GM19324 (cell line): ENCODE results near the gene AP5S1.

Experiments used
- ATAC-seq: cut with Tn5 transposase; IDR thresholded peaks from one replicate; pipeline ENCODE4 v1.9.1; 2021; ENCODE audit warnings: mild to moderate bottlenecking, moderate library complexity; ENCODE audit not compliant: unreplicated experiment, low FRiP score

The AP5S1 gene

GRCh38 chr20:3871550-3872265 is 51.4 kb downstream of the AP5S1 start:
- ATAC-seq: no peak

DNA sequence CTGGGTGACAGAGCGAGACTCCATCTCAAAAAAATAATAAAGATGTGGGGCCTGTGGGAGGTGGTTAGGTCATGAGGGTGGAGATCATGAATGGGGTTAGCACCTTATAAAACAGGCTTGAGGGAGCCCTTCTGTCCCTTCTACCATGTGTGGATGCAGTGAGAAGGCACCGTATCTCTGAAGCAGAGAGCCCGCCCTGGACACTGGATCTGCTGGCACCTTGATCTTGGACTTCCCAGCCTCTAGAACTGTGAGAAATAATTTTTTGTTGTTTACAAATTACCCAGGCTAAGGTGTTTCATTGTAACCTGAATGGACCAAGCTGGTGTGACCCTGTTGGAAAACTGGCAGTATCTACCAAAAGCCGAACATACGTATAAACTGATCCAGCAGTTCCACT is 53.2 kb downstream of the AP5S1 start:
- ATAC-seq: no peak

GRCh38 chr20:3874194-3874844 is 54.0 kb downstream of the AP5S1 start:
- ATAC-seq: no peak

GRCh38 chr20:3875378-3875974 is 55.1 kb downstream of the AP5S1 start:
- no peak for ATAC-seq

DNA sequence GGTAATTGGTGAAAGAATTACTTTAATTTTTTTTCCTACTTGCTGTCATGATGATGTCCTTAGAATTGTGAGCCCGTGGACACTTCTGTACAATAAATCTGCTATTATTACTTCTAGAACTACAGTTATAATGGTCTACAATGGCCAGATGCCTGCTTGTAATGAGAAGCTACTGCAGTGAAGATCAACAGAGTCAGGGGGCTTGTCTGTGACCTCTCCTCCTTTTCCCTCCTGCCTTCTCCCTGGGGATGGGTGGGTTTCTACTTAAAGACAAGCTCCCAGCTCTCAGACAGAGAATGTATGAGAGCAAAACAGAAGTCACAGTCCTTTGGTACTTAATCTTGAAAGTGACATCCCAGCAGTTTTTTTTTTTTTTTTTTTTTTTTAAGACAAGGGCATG is 55.7 kb downstream of the AP5S1 start:
- no peak for ATAC-seq

DNA sequence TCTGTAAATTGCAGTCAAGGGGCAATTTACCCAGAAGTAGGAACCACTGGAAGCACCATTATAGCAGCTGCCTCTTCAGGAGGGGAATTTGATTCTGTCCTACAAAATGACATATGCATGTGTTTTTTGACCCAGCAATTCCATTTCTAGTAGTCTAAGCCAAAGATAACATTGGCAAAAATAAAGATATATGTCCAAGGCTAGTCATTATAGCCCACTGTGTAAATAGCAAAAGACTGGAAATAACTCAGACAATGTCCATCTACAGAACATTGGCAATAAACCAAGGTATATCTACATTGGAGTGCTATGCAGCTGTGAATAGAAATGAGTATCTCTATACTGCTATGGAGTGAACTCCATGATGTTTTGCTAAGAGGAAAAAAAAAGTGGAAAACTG is 56.3 kb downstream of the AP5S1 start:
- ATAC-seq: no peak
